HepG2 (cell line): ENCODE data around the gene IFNA2. TPM values are rescaled to one million over a fixed set of nuclear protein-coding genes. Genes with fewer than 3 reads are reported as not detected.
A peak's percentile ranks its signal among the peaks of the same experiment; 100 is the strongest.

Experiments
- BCL6 ChIP-seq: IDR thresholded peaks from 2 replicates; pipeline ENCODE4 v1.6.1; 2016; ENCODE audit warnings: missing genetic modification reagents, missing compliant biosample characterization
- MAFF ChIP-seq: IDR thresholded peaks from 2 replicates; pipeline ENCODE4 v1.6.1; 2011; ENCODE audit warnings: low read depth, low read length, improper control_type of control experiment
- NFATC3 ChIP-seq: sonication (generic); formaldehyde crosslinking; IDR thresholded peaks from 2 replicates; pipeline ENCODE4 v1.5.1; 2020; ENCODE audit warnings: mild to moderate bottlenecking, missing genetic modification reagents
- PAX8 ChIP-seq: sonication (generic); formaldehyde crosslinking; IDR thresholded peaks from 2 replicates; pipeline ENCODE4 v1.8.0; 2022; ENCODE audit warnings: mild to moderate bottlenecking, missing genetic modification reagents, borderline replicate concordance
- RBFOX2 ChIP-seq: fragments of 200-400 bp; formaldehyde crosslinking; IDR thresholded peaks from 2 replicates; pipeline ENCODE4 v1.6.1; 2017; ENCODE audit warnings: low read depth, mild to moderate bottlenecking, low read length
- RFX3 ChIP-seq: IDR thresholded peaks from 2 replicates; pipeline ENCODE4 v1.6.1; 2016; ENCODE audit warnings: missing biosample characterization, missing genetic modification reagents
- RXRA ChIP-seq: sonication (generic); formaldehyde crosslinking; IDR thresholded peaks from 2 replicates; pipeline ENCODE4 v1.5.1; 2020; ENCODE audit warnings: missing genetic modification reagents
- SCMH1 ChIP-seq: sonication (generic); formaldehyde crosslinking; IDR thresholded peaks from 2 replicates; pipeline ENCODE4 v1.9.0; 2021; ENCODE audit warnings: missing genetic modification reagents, mild to moderate bottlenecking, borderline replicate concordance
- SIN3B ChIP-seq: fragments of 150-350 bp; IDR thresholded peaks from 2 replicates; pipeline ENCODE4 v1.6.1; 2014; ENCODE audit warnings: low read length
- SMYD3 ChIP-seq: sonication (generic); formaldehyde crosslinking; IDR thresholded peaks from 2 replicates; pipeline ENCODE4 v1.8.1; 2023; ENCODE audit warnings: mild to moderate bottlenecking, missing genetic modification reagents
- TP53 ChIP-seq: sonication (generic); formaldehyde crosslinking; conservative IDR thresholded peaks from 2 replicates; pipeline ENCODE4 v1.4.0; 2020; ENCODE audit warnings: missing genetic modification reagents
- YY1 ChIP-seq: IDR thresholded peaks from 2 replicates; pipeline ENCODE4 v1.6.1; 2011; ENCODE audit warnings: low read length, low read depth, moderate library complexity, mild to moderate bottlenecking; ENCODE audit not compliant: insufficient read depth, insufficient replicate concordance
- ZBTB7B ChIP-seq: sonication (generic); formaldehyde crosslinking; IDR thresholded peaks from 2 replicates; pipeline ENCODE4 v1.4.0; 2020; ENCODE audit warnings: missing genetic modification reagents
- ZEB1 ChIP-seq: IDR thresholded peaks from 2 replicates; pipeline ENCODE4 v1.6.1; 2012; ENCODE audit warnings: mild to moderate bottlenecking, low read depth, inconsistent platforms; ENCODE audit not compliant: insufficient replicate concordance
- ZMAT3 ChIP-seq: sonication (generic); formaldehyde crosslinking; conservative IDR thresholded peaks from 2 replicates; pipeline ENCODE4 v1.7.0; 2021; ENCODE audit warnings: missing genetic modification reagents
- ZNF101 ChIP-seq: sonication (generic); formaldehyde crosslinking; IDR thresholded peaks from 2 replicates; pipeline ENCODE4 v1.4.0; 2020; ENCODE audit warnings: mild to moderate bottlenecking, low read depth, missing genetic modification reagents, borderline replicate concordance
- ZNF329 ChIP-seq: sonication (generic); formaldehyde crosslinking; IDR thresholded peaks from 2 replicates; pipeline ENCODE4 v1.9.0; 2021; ENCODE audit warnings: low read depth, mild to moderate bottlenecking, missing genetic modification reagents
- ZNF451 ChIP-seq: sonication (generic); formaldehyde crosslinking; IDR thresholded peaks from 2 replicates; pipeline ENCODE4 v1.5.0; 2020; ENCODE audit warnings: mild to moderate bottlenecking, missing genetic modification reagents
- ZNF619 ChIP-seq: sonication (generic); formaldehyde crosslinking; IDR thresholded peaks from 2 replicates; pipeline ENCODE4 v1.4.0; 2020; ENCODE audit warnings: mild to moderate bottlenecking, missing genetic modification reagents
- ZNF891 ChIP-seq: sonication (generic); formaldehyde crosslinking; IDR thresholded peaks from 2 replicates; pipeline ENCODE4 v1.5.0; 2020; ENCODE audit warnings: mild to moderate bottlenecking, missing genetic modification reagents
- polyA plus RNA-seq, 8 experiments: library from polyadenylated mRNA; depleted of rRNA in 3 of 8; stranded (reverse) in 7 of 8; unstranded in 1 of 8; fragments of >200 nt; fragmentation: Illumina TruSeq in 4 of 8; extraction: Trizol in 4 of 8; gene quantifications; 2 replicates each; pipeline versions ENCODE4 v1.2.1 to v1.2.3, GENCODE V29; 2011 to 2016; ENCODE audit warnings: low read depth in 4 of 8, missing spikeins in 1 of 8, mixed read lengths in 1 of 8; ENCODE audit not compliant: insufficient read depth in 1 of 8
- total RNA-seq, 5 experiments: library from RNA; depleted of rRNA; stranded (reverse); fragments of >200 nt; fragmentation: Illumina TruSeq; extraction: Trizol; gene quantifications; 2 replicates each; pipeline ENCODE4 v1.2.3, GENCODE V29; 2016; ENCODE audit warnings: low read depth in 1 of 5
- TF ChIP-seq, protein P1 (sequence below): sonication (generic); formaldehyde crosslinking; IDR thresholded peaks from 2 replicates; pipeline ENCODE4 v1.4.0; 2020; ENCODE audit warnings: missing genetic modification reagents; ENCODE audit errors: not compliant biosample characterization
- TF ChIP-seq, protein P2 (sequence below): sonication (generic); formaldehyde crosslinking; IDR thresholded peaks from 2 replicates; pipeline ENCODE4 v1.8.1; 2022; ENCODE audit warnings: mild to moderate bottlenecking, missing genetic modification reagents
- TF ChIP-seq, protein P3 (sequence below): sonication (generic); formaldehyde crosslinking; conservative IDR thresholded peaks from 2 replicates; pipeline ENCODE4 v1.8.0; 2022; ENCODE audit warnings: low read depth, missing genetic modification reagents
- TF ChIP-seq, protein P4 (sequence below): sonication (generic); formaldehyde crosslinking; IDR thresholded peaks from 2 replicates; pipeline ENCODE4 v1.4.0; 2020; ENCODE audit warnings: missing genetic modification reagents

IFNA2 gene
- total and polyA plus RNA-seq, 2 of the 13 experiments (the other 11 are each of a cell fraction or from before 2014, with no cell fraction given), result not detected

DNA sequence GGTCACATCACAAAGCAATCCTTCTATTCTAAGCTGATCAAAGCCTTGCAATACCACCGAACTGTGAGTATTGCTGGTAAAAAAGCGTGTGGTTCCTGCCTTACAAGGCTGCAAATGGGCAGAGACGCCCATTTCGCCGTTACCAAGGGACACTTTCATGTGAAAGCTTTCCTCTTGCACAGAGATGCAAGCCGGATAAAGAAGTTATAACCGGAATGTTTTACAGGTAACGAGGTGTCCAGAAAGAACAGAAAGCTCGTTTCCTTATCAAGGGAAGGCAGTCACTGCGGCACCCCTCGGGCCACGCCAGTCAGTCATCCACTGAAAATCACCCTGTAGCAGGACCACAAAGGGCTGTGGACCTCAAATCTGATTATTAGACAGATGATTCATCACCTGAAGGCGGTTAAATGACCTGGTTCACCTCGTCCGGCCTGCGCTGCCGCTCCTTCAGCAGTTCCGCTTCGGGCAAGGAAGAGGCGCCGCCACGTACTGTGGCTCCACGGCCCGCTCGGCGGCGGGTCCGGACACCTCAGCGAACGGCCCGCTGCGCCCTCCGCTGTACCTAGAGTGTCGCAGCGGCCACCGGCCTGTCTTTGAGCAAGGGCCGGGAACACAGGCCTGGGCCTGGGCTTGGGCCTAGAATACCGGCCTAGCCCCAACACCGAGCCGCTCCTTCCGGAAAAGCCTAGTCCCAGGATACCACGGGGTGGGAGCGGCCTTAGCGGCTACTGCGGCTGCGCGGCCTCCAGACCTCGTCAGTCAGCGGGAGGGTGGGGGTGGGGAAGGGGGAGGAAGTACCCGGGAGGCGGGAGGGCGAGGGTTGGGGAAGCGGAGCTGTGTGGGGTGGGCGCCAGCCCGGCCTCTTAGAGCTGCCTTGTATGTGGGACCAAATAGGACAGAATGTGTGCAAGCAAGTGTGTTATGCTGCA lies 50.2 kb downstream of the IFNA2 start, which contains the start of gene KLHL9 (continued):
- TF ChIP-seq, protein P1, sequence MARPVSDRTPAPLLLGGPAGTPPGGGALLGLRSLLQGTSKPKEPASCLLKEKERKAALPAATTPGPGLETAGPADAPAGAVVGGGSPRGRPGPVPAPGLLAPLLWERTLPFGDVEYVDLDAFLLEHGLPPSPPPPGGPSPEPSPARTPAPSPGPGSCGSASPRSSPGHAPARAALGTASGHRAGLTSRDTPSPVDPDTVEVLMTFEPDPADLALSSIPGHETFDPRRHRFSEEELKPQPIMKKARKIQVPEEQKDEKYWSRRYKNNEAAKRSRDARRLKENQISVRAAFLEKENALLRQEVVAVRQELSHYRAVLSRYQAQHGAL (CRISPR knock-in tag), result no peak
- TF ChIP-seq ZNF891 (CRISPR knock-in tag) (peak; percentile 51; the same call in 1 of the 2 replicates), SMYD3 (CRISPR knock-in tag) (no peak), RBFOX2 (peak; percentile 92), ZNF451 (CRISPR knock-in tag) (peak; percentile 41; the same call in 1 of the 2 replicates), ZEB1 (no peak), ZMAT3 (CRISPR knock-in tag) (peak; percentile 77; the same call in 1 of the 2 replicates), RFX3 (CRISPR knock-in tag) (no peak), ZNF101 (CRISPR knock-in tag) (no peak), ZBTB7B (no peak; the same call in 1 of the 2 replicates), ZNF329 (CRISPR knock-in tag) (no peak), PAX8 (no peak; the same call in 1 of the 2 replicates), RXRA (CRISPR knock-in tag) (peak; percentile 51; the same call in 1 of the 2 replicates), YY1 (no peak), TP53 (peak; percentile 90; the same call in 1 of the 2 replicates), BCL6 (0 out of 2 replicates have a peak, but pooled peaks have one; percentile 5), SIN3B (no peak), NFATC3 (0 out of 2 replicates have a peak, but pooled peaks have one; percentile 81), ZNF619 (CRISPR knock-in tag) (no peak), SCMH1 (CRISPR knock-in tag) (no peak), MAFF (no peak)
- TF ChIP-seq, protein P2, sequence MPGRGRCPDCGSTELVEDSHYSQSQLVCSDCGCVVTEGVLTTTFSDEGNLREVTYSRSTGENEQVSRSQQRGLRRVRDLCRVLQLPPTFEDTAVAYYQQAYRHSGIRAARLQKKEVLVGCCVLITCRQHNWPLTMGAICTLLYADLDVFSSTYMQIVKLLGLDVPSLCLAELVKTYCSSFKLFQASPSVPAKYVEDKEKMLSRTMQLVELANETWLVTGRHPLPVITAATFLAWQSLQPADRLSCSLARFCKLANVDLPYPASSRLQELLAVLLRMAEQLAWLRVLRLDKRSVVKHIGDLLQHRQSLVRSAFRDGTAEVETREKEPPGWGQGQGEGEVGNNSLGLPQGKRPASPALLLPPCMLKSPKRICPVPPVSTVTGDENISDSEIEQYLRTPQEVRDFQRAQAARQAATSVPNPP (CRISPR knock-in tag), result no peak
- TF ChIP-seq, protein P3, sequence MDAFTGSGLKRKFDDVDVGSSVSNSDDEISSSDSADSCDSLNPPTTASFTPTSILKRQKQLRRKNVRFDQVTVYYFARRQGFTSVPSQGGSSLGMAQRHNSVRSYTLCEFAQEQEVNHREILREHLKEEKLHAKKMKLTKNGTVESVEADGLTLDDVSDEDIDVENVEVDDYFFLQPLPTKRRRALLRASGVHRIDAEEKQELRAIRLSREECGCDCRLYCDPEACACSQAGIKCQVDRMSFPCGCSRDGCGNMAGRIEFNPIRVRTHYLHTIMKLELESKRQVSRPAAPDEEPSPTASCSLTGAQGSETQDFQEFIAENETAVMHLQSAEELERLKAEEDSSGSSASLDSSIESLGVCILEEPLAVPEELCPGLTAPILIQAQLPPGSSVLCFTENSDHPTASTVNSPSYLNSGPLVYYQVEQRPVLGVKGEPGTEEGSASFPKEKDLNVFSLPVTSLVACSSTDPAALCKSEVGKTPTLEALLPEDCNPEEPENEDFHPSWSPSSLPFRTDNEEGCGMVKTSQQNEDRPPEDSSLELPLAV (CRISPR knock-in tag), result no peak
- TF ChIP-seq, protein P4, sequence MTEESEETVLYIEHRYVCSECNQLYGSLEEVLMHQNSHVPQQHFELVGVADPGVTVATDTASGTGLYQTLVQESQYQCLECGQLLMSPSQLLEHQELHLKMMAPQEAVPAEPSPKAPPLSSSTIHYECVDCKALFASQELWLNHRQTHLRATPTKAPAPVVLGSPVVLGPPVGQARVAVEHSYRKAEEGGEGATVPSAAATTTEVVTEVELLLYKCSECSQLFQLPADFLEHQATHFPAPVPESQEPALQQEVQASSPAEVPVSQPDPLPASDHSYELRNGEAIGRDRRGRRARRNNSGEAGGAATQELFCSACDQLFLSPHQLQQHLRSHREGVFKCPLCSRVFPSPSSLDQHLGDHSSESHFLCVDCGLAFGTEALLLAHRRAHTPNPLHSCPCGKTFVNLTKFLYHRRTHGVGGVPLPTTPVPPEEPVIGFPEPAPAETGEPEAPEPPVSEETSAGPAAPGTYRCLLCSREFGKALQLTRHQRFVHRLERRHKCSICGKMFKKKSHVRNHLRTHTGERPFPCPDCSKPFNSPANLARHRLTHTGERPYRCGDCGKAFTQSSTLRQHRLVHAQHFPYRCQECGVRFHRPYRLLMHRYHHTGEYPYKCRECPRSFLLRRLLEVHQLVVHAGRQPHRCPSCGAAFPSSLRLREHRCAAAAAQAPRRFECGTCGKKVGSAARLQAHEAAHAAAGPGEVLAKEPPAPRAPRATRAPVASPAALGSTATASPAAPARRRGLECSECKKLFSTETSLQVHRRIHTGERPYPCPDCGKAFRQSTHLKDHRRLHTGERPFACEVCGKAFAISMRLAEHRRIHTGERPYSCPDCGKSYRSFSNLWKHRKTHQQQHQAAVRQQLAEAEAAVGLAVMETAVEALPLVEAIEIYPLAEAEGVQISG (CRISPR knock-in tag), result peak; percentile 86
